HG03520 (cell line): ENCODE measurements around the gene ATG2A.

ENCODE experiments used
- ATAC-seq: cut with Tn5 transposase; IDR thresholded peaks from one replicate; pipeline ENCODE4 v1.9.1; 2021; ENCODE audit warnings: mild to moderate bottlenecking, moderate library complexity; ENCODE audit not compliant: unreplicated experiment

ATG2A gene

GRCh38 chr11:64925536-64926436 is 8.8 kb upstream of the ATG2A start:
- ATAC-seq = no peak

- no peak for ATAC-seq
Measured at GRCh38 chr11:64924910-64925284, 7.9 kb upstream of the ATG2A start.

GRCh38 chr11:64923944-64924909 is 7.2 kb upstream of the ATG2A start, which contains the start of gene PPP2R5B:
PPP2R5B (plus strand) TSS chr11:64924689; CDS start chr11:64925735, 1,046 bp downstream.
- peak; percentile 70 for ATAC-seq

- no peak for ATAC-seq
Measured at GRCh38 chr11:64923151-64923661, 6.2 kb upstream of the ATG2A start.

- no peak for ATAC-seq
Measured at GRCh38 chr11:64921384-64921783, 4.4 kb upstream of the ATG2A start.

- ATAC-seq = no peak
Measured at GRCh38 chr11:64920124-64920523, 3.1 kb upstream of the ATG2A start.

GRCh38 chr11:64919627-64920026 is 2.6 kb upstream of the ATG2A start:
- no peak for ATAC-seq

GRCh38 chr11:64918017-64918416 is 1.0 kb upstream of the ATG2A start:
- ATAC-seq = no peak

- ATAC-seq = no peak
Measured at GRCh38 chr11:64917663-64917995, 620 bp upstream of the ATG2A start.

- no peak for ATAC-seq
Measured at GRCh38 chr11:64916040-64916774, 802 bp downstream of the ATG2A start.

GRCh38 chr11:64915376-64915887 is 1.6 kb downstream of the ATG2A start:
- ATAC-seq = no peak

- no peak for ATAC-seq
Measured at GRCh38 chr11:64914123-64914522, 2.9 kb downstream of the ATG2A start.

- ATAC-seq = no peak
Measured at GRCh38 chr11:64913171-64913727, 3.8 kb downstream of the ATG2A start.

- ATAC-seq = no peak
Measured at GRCh38 chr11:64911689-64912088, 5.3 kb downstream of the ATG2A start.

- no peak for ATAC-seq
Measured at GRCh38 chr11:64911142-64911541, 5.9 kb downstream of the ATG2A start.

GRCh38 chr11:64910451-64911093 is 6.4 kb downstream of the ATG2A start:
- no peak for ATAC-seq

GRCh38 chr11:64909653-64910343 is 7.2 kb downstream of the ATG2A start:
- ATAC-seq = no peak

GRCh38 chr11:64908766-64909165 is 8.2 kb downstream of the ATG2A start:
- ATAC-seq = no peak

GRCh38 chr11:64906314-64906635 is 10.7 kb downstream of the ATG2A start:
- ATAC-seq = no peak
